NCI-H187 treated with DMSO at 0.1 percent for 48 hours (cell line): Measurements from ENCODE around the gene NSMCE1.

ENCODE experiments used
- DNase-seq: peaks from one replicate; lab custom pipeline; 2025; lab: John Stamatoyannopoulos, UW

NSMCE1 gene

DNA sequence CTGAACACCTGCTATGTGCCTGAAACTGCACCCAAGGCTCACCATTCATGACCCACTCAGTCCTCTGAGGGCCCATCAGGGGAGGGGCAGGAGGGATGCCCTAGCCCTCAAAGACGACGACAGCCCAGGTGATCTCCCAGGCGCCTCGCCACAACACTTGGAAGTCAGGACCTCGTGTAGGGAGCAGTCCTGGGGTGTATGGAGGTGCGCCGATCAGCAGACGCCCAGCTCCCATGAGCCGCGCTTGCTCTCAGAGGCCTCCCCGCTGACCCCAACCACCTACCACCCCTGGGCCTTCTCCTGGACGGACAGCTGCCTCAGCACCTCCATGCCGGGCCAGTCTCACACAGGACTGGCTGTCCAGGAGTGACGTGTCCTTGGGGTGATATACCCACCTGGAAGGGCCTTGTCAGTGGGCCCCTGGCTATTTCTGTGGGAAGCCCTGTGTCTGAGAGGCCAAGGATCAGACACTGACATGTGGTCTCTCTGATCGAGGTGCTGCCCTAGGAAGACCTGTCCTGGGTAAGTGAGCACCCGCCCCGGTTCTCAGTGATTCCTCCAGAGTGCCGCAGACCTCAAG lies 38.6 kb downstream of the NSMCE1 start:
- DNase-seq = no peak

DNA sequence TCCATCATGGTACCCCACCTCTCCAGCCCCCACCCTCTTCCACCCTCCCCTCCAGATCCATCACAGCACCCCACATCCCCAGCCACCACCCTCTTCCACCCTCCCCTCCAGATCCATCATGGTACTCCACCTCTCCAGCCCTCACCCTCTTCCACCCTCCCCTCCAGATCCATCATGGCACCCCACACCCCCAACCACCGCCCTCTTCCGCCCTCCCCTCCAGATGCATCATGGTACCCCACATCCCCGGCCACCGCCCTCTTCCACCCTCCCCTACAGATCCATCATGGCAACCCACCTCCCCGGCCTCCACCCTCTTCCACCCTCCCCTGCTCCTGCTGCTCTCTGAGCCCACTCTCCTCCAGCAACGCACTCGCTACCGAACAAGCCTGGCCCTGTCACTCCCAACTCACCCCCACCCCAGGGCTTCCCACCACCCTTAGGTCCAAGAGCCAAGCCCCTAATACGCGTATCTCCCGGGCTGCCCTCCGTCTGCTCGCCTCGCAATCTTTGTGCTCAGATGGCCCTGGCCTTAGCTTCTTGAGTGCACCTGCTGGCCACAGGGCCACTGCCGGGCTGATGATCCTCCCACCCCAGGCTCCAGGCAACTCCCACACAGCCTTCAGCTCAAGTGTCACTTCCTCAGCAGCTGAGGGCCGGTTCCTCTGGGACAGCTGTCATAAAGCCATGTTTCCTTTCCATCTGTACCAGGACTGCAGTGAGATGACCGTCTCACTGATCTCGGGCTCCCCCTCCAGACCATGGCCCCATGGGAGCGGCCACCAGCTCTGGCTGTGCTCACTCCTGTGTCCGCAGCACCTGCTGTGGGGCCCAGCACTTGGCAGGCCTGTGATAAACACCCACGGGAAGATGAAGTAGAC lies 39.7 kb downstream of the NSMCE1 start:
- no peak for DNase-seq

DNA sequence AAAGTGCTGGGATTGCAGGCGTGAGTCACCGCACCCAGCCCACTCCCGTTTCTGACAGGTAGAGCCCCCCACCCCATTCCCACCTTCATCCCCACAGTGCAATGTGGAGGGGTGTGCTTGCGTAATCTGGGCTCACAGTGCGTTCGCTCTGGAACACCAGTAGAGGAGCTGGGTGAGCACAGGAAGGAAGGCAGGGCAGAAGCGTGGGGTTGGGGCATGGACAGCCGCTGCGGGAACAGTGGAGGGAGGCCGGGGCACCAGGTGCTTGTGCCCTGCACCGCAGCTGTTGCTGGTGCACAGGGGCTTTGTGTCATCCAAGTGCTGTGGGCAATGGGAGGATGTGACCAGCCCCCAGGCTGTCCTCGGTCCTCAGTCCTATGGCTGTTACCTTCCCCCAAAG lies 40.5 kb downstream of the NSMCE1 start:
- no peak for DNase-seq

DNA sequence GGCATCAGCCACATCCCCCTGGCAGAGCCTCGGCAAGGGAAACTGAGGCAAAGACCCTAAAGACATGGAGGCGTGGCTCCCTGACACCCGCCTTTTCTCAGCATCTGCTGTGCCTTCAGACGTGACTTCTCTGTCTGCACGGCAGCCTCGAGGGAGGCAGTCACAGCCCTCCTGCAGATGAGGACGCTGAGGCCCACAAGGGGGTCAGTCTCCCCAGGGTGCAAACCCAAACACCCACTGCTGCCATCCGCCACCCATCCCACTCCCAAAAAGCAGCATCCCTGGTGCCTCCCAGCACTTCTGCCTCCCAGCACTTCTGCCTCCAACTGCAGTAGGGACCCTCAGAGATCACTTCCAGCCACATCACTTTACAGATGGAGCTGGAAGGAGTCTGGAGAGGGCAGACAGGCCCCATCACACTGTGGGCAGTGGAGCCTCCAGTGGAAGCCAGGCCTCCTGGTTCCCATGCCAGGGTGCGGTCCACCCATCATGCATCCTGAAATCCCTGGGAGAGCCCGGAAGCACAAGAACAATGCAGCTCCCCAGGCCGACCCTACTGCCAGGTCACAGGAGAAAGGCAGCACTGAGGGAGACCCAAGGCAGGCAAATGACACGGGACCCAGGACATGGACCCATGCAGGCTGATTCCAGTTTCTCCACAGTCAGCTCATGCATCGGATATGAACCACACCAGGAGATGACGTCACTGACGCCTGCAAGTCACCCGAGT lies 41.4 kb downstream of the NSMCE1 start:
- DNase-seq = no peak

DNA sequence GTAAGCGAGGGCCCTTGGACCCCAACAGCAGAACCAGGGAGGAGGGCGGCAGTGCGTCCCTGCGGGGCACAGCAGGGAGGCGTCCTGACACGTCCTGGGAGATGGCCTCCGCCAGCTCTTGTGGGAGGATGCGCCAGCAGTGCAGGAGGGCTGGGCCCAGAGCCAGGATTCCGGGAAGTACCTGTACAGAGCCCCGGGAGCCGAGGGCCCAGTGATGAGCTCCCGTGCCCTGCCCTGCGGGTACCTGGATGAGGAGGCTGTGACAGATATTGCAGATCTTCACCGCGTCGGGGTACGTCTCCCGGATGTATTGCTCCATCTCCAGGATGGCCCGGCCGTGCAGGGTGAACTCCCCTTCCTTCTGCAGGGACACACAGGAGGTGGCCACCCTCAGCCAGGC lies 42.1 kb downstream of the NSMCE1 start:
- no peak for DNase-seq

DNA sequence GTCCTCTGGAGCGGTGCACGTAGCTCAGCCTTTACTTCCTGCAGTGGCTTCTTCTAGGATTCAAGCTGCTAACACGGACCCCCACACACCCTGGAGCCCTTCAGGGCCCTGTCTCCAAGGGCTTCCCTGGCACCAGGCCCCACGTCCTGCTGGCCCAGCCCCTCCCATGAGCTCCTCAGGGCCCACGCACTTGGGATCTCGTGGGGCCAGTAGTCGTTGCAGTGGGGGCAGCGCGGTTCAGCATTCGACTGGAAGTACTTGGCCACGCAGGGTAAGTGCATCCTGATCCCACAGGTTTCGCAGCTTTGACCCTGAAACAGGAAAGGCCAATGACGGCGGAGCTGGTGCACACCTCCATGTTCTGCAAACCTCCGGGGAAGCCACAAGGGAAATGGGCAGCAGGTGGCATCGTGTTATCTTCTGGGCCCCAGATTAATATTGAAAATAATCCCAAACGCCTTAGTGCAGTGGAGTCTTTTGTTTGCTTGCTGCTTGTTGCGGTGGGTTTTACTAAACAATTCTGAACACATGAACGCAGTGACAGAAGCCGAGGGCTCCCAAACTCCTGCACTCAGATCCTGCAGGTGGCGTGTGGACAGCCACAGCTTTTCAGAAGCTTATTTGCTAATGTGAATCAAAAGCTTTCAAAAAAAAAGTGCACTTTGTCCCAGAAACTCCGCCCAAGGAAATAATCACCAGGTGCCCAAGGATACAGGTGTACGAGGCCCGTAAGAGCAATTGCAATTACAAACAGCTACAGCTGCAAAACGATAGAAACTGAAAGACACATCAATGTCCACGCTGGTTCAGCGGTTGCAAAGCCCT lies 42.8 kb downstream of the NSMCE1 start:
- DNase-seq = no peak

DNA sequence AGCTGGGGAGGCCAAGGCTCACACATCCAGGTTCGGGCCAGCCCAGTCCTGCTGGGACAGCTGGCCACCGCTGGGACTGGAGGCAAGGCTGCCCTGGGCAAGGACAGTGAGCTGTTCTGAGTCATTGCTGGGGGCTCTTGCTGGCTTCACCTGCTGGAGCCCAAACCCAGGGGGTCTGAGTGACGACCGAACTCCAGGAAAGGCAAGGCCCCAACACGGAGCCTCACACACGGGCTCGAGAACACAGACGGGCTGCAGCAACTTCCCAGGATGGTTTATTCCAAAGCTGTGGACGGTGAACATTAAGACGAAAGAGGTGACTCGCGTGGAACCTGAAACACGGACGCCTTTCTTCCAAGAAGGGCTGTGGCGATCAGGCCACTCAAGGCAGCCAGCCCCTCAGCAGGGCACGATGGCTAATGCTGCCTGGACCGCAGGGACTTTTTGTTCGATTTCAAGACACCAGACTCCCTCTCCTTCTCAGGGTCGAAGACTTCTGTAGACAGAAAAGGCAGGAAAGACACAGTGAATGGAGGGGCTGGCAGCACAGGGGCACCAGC lies 43.8 kb downstream of the NSMCE1 start:
- no peak for DNase-seq

DNA sequence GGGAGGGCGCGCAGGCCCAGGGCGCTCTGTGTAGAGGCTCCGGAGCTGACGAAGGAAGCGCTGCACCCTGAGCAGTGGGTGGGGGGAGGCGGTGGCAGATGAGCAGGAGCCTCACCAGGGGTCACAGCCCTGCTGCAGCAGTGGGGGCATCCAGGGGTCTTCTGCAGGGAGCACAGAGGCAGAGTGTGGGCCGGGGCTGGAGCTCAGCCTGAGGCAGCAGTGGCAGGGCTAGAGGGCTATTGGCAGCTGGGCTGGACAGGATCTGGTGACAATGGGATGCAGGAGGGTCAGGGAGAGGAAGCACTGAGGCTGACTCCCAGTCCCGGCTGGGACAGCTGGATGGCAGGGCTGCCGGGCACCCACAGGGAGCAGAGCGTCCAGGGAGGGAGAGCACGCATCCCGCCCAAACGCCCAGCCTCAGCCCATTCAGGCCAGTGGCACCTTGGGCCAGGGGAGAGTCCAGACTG lies 44.3 kb downstream of the NSMCE1 start:
- no peak for DNase-seq

DNA sequence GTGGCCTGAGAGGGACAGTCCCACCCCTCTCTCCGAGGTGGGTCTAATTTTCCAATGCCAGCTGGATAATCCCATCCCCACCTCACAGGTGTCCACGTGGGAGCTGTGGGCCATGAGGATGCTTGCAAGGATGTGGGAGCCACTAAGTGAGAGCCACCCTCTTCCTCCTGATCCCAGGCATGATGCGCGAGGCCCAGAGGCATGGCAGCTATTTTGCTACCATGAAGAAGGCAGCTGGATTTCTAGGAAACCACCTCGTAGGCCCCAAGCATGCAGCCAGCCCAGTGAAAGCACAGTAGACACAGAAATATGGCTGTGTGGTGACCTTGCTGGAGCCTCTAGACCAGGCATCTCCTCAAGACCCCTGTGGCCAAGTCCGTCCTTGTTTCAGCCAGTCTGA lies 44.9 kb downstream of the NSMCE1 start:
- no peak for DNase-seq

DNA sequence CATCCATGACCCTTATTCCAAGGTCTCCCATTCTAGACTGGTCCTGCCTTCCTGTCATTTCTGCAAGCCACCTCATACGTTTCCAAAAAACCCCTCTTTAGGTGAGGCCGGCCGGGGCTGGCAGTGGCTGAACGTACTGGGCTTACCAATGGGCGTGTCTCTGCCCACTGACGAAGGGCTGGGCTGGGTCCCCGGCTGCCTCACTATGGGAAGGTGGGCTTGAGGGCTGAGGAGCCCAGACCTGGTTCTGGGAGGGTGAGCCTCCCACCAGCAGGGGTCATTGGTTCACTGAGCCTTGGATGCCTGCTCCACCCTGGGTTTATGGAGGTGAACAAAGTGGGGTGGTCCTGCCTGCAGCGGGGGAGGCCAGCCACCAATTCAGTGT lies 45.4 kb downstream of the NSMCE1 start:
- DNase-seq = no peak

DNA sequence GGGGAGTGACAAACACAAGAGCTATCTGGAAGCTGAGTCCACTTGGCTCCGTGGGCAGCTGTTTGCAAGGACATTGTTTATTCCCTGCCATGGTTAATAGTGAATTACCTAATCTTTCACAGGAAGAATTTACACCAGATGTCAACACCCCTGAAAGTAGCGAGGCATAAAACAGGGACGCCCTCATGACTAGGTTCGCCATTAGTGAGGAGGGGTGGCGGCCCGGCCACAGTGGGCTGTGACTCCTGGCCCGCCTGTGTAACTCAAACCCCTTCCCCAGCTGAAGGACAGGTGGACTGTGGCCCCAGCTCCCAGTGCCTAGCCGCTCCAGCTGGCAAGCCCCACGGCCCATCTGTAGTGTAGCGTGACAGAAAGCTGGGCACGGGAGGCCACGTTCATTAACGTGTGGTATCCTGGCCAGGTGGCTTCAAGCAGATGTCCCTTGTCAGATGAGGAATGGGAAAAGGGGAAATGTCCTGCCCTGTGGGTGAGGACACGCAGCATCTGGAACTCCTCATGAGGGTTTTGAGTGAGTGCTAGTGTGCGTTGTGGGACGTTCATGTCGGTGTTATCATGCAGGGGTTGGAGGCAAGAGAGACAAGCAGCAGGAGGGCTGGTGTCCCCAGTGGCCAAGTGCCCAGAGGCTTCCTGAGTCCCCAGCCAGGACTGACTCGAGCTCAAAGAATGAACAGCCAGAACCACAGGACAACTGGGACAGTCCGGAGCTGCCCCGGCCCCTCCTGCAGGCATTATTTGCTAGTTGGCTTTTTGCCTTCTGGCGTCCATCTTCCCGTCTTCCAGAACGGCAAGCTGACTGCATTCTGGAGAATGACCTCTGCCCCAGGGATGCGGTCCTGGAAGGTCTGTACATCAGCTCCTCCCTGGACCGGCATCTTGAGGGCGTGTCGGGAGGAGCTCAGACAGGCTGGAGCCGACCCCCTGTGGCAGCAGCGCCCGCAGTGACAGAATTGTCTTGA lies 46.0 kb downstream of the NSMCE1 start:
- DNase-seq = no peak

DNA sequence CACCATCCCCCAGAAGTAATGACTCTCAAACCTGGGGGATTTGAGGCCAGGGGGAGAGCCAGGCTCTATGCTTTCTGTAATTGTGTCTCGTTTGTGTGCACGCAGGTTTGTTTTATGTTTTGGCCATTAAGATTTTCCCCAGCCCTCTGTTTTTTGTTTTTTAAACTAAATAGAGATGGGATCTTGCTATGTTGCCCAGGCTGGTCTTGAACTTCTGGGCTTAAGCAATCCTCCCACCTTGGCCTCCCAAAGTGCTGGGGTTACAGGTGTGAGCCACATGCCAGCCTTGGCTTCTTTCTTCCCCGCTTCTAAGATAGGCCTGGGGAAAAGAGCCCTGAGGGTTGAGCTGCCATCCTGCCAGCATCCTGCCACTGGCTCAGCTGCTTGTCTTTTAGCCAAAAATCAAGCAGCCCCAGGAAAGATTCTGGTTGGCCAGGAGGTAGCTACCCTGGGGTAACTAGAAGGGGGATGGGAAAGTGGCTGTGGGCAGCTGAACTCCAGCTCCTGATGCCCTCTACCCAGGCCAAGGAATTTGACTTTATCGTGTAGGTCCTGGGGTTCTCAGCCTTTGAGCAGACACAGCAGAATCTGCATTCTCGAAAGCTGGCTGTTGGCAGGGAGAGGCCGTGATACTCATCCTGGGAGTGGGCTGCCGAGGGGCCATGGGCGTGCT lies 46.9 kb downstream of the NSMCE1 start:
- no peak for DNase-seq

DNA sequence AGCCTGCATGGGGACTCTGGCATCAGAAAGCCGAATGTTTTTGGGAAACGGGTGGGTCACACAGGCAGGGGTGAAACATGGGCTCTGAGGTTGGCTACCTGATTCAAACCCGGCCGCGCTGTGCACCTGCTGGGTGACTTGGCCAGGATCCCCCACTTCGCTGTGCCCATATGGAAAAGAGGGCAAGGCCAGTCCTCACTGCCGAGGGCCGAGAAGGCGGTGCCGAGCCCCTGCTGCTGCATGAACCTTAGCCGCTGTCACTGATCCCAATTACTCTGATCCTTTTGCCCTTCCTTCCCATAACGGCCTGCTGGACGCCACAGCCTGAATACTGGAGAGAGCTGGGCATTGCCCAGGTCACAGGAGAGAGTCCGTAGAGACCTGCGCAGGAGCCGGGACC lies 47.6 kb downstream of the NSMCE1 start:
- no peak for DNase-seq

DNA sequence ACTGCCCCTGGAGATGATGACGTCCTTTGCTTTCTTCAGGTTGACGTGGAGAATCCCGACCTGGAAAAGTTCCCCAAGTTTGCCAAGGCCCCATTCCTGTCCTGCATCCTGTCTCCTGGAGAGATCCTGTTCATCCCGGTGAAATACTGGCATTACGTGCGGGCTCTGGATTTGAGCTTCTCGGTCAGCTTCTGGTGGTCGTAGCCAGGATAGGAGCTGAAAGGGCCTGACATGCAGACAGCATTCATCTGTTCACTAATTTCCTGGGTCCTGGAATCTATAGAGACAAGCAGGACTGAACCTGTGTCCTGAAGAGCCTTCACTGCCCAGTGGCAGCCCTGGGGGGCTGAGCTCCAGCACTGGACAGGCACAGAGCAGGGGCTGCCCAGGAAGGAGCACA lies 48.0 kb downstream of the NSMCE1 start:
- DNase-seq = no peak

DNA sequence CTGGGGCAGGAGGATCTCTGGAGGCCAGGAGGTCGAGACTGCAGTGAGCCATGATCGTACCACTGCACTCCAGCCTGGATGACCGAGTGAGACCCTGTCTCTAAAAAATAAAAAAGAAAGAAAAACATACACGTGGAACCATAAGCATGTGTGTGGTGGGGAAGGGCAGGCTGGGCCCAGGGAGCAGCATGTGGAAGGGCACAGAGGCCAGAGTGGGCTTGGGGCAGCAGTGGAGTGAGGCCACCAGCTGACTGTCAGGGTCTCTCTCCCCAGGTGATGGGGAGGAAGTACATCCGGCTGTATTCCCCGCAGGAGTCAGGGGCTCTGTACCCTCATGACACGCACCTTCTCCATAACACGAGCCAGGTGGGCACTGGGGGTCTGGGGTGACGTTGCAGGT lies 48.5 kb downstream of the NSMCE1 start:
- DNase-seq = no peak

DNA sequence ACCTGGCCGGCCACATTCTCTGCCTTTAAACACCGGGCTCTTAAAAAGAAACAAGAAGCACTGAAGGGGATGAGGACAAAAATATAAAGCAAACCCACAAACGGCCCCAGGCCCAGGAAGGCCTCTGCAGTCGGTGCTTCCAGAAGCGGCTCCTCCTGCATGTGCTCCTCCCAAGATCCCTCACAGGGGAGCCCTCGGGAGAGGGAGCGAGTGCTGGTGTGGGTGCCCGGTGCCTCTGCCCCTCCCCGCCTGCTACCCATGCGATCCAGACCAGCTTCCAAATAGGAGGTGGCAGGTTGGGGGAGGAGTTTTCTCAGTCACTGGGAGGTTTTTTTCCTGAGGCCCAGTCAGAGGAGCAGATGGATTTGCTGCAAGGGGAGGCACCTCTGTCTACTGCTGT lies 49.4 kb downstream of the NSMCE1 start:
- no peak for DNase-seq

DNA sequence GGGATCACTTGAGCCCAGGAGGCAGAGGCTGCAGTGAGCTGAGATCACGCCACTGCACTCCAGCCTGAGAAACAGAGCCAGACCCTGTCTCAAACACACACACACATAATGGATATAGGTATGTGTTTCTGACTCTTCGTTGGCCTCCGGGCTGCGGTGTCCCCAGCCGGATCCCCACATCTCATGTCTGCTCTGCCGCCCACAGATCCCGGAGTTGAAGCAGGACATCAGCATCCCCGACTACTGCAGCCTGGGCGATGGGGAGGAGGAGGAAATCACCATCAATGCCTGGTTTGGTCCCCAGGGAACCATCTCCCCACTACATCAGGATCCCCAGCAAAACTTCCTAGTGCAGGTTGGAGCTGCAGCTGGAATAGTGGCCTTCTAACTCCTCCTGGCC lies 49.8 kb downstream of the NSMCE1 start:
- no peak for DNase-seq

DNA sequence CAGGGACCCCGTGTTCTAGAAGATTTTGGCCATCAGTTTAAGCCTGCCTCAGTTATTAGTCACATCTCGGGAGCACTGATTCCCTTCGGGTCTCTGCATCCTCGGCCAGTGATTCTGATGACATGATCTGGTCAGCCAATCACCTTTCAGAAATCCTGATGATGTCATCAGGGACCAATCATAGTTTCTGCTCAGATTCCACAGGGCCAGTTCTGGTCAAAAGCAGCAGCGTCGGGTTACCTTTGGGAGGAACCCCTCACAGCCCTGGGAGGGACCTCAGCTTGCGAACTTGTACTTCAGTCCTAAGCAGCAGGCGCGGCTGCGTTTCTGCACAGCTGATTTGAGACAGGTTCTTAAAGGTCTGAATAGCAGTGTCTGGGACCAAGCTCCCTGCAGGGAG lies 51.3 kb downstream of the NSMCE1 start:
- no peak for DNase-seq

DNA sequence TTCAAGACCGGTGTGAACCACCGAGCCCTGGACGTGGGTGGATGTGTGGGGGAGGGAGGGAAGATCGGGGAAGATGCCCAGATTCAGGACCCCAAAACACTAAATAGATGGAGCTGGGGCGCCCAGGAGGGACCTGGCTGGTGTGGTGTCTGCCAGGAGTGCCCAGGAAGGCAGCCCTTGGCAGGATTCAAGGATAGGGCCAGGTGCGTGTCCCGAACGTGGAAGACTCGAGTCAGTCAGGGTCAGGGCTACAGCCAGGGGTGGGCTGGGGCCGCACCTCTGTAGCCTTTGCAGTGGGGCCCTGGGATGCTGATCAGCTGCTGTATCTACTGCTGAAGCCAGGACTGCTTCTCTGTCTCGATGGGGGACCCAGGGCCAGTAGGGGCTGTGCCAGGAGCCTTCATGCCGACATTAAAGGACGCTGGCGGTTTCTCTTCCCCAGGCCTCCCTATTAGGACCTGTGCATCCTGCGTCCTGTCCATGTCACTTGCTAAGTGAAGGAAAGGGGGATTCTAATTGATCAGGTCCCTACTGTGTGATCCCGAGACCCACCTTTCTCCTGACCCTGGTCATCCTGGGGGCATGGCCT lies 52.2 kb downstream of the NSMCE1 start:
- DNase-seq = no peak

DNA sequence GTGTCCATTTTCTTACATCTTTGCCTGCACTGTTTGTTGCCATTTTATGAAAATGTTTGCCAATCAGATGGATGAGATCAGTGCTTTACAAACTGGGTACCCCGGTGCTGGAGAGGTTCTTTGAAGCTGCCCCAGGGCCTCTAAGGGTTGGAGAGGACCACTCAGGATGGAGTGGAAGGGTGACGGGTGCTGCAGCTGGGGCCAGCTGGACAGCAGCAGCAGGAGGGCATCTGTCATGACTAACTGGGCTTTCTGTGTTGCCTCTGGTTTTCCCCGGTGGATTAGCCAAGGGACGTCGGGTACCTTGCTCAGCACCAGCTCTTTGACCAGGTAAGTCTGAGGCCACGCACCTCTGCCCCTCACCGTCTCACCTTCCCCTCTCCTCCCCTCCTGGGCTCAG lies 52.9 kb downstream of the NSMCE1 start:
- DNase-seq = no peak
